CD1c-positive myeloid dendritic cell (primary cell): ENCODE data around the gene FHAD1.

Experiments
- DNase-seq: peaks from one replicate; pipeline ENCODE4 v3.0.0-alpha.2; 2016; ENCODE audit errors: extremely low spot score

The FHAD1 gene

DNA sequence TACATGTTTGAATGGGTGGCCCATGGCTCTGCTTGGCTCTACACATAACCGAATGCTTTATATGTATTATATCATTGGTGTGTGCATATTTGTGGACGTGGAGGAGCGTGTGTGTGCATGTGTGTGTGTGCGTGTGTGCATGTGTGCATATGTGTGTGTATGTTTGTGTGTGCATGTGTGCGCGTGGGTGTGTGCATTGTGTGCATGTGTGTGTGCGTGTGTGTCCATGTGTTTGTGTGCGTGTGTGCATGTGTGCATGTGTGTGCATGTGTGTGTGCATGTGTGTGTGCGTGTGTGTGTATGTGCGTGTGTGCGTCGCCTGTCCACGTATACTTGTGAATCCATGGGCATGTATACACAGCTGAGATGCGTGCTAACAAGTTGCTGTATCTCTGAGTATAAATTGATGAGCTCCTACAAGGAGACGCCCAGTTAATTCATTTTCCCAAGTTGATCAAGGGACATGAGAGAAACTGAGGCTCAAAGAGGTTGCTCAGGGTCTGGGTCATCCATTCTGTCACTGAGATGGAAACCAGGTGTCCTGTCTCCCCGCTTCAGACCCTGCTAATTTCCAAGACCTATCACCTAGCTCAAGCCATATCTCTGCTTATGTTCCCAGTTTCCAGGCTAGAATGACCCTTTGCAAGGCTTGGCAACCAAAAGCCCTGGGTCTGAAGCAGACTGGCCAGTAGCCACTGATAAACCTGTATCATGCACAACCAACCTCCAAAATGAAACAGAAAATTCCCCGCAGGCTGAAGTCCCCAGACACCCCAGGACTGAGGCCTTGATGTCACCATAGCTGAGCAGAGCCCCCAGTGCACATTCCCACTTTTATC lies 188.4 kb downstream of the FHAD1 start:
- no peak for DNase-seq

- DNase-seq = no peak
These were observed 189.9 kb downstream of the FHAD1 start for GRCh38 chr1:15436881-15437442.

DNA sequence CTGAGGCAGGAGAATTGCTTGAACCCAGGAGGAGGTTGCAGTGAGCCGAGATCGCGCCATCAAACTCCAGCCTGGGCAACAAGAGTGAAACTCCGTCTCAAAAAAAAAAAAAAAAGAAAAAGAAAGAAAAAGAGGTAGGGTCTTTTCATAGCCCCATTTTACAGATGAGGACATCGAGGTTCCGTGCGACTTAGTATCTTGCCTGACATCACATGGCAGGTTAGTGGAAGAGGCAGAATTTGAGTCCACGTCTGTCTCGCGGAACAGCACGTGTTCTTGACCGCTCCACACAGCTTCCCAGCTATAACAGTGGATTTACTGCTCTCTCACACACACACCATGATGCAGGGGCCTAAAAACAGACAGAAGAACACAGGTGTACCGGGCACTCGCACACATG lies 192.3 kb downstream of the FHAD1 start:
- DNase-seq = no peak

DNA sequence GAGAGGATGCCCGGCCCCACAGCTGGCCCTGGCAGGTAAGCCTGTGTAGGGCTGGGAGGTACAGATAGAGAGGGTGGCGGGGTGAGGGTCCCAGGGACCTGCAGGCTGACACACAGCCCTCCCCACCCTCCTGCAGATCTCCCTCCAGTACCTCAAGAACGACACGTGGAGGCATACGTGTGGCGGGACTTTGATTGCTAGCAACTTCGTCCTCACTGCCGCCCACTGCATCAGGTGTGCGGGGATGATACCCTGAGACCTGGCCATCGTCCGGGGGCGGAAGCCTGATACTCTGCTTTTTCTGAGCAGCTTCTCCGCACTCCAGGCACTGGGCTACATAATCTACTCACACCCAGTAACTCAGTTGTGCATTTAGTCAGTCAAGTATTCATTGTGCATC lies 193.3 kb downstream of the FHAD1 start:
- DNase-seq = no peak

DNA sequence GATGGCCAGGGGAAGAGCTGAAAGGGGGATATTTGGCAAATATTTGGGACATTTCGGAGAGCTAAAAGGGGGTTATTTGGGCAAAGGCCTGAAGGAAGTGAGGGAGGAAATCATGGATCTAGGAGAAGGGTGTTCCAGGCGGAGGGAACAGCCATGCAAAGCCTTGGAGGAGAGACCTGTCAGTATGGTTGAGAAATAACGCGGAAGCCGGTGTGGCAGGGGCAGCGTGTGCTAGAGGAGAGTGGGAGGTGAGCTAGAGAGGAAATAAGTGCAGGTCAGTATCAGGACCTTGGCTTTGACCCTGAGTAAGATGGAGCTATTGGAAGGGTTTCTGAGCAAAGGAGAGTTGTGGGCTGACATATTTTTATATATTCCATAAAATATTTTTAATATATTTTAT lies 194.2 kb downstream of the FHAD1 start:
- DNase-seq = no peak

- no peak for DNase-seq
These were observed 195.1 kb downstream of the FHAD1 start for GRCh38 chr1:15442119-15442518.

- no peak for DNase-seq
These were observed 195.7 kb downstream of the FHAD1 start for GRCh38 chr1:15442759-15443158.

GRCh38 chr1:15443281-15443680 lies 196.3 kb downstream of the FHAD1 start:
- DNase-seq = no peak

- no peak for DNase-seq
These were observed 197.7 kb downstream of the FHAD1 start for GRCh38 chr1:15444468-15445389.

DNA sequence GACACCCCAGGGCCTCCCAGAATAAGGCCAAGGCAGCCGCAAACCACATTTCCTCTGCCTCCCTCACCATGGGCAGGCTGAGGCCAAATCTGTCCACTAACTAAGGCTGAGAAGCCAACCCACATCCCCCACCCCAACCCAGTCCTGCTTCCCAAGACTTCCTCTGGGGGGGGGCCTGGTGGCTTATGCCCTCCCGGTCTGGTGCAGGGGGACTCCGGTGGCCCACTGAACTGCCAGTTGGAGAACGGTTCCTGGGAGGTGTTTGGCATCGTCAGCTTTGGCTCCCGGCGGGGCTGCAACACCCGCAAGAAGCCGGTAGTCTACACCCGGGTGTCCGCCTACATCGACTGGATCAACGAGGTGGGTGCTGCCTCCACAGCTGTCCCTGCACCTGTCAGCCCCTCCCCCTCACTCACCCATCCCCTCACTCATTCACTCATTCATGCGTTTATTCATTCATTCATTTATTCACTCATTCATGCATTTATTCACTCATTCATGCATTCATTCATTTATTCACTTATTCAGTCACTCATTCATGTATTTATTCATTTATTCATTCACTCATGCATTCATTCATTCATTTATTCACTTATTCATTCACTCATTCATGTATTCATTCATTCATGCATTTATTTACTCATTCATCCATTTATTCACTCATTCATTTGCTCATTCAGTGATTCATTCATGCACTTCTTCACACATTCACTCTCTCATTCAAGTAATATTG lies 198.5 kb downstream of the FHAD1 start:
- no peak for DNase-seq

DNA sequence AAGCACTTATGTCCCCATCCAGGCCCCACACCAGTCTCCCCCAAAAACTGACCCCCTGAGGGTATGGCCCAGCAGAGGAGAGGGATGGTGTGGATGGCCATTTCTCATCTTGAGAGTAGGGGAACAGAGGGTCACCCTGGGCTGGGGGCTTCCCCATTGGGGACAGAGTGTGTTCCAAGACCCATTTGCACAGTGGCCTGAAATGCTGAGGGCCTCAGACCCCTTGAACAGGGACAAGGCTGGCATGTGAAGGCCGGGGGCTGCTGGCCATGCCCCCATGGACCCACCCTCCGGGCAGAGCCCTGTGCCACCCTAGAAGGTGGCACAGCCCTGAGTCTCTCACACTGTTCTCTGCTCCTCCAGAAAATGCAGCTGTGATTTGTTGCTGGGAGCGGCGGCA lies 199.2 kb downstream of the FHAD1 start:
- no peak for DNase-seq
